ENCODE measurements around the gene TRAF4. TPM values are rescaled to one million over a fixed set of nuclear protein-coding genes. Genes with fewer than 3 reads are reported as not detected.

The TRAF4 gene
- total and polyA plus RNA-seq, 10 of the 15 experiments (the other 5 are each of a cell fraction or from before 2014, with no cell fraction given), result 3.7 to 197 (median 66.4) TPM

DNA sequence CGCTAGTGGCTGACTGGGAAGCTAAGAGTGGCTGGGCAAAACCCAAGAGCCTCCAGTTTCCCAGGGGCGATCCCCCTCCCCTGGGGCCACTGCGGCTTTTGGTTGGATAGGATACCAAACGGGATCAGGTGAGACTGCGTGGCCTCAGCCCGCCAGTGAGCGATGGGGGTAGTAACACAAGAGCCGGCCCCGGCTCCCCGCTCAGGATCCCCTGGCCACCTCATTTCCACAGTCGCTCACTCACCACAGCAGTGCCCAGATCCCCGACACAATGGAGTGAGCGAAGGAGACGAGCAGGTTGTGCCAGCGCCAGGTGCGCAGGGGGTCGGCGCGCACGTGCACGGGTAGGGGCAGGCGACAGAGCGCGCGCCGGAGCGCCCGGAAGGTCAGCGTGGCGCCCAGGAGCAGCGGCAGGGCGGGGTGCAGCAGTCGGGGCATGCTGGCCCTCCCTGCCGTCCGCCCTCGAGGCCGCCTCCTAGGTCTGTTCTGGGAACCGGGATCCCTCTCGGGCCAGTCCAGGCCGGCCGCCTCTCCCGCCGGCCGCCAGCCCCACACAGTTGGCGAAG, 18.1 kb upstream of the TRAF4 start:
- Histone ChIP-seq H4K20me1 (ENCODE audit: control insufficient read depth, insufficient read depth) (no peaks in the 10 kb centered on the region), H3K4me3 (peak overlapping the region; percentile 72), H3K9me3 (replicated peaks; ENCODE audit: control insufficient read depth, insufficient read depth, low read length) (no peaks in the 10 kb centered on the region), H3K27me3 (replicated peaks in 1 of 2; ENCODE audit: control insufficient read depth in 2 of 2, insufficient read depth in 2 of 2, low read length in 1 of 2) (no peaks in the 10 kb centered on the region), H3K79me2 (ENCODE audit: control insufficient read depth, insufficient read depth, low read length) (peaks cover 32% of the 10 kb centered on the region), H3K9ac (ENCODE audit: control insufficient read depth, insufficient read depth, low read length) (peak overlapping the region; percentile 69), H2AFZ (ENCODE audit: control insufficient read depth, low read depth, low read length) (no peak overlapping the region; the same call in 1 of the 2 replicates), H3K27ac (ENCODE audit: control insufficient read depth, insufficient read depth) (peak overlapping the region; percentile 74), H3K36me3 (ENCODE audit: control insufficient read depth in 2 of 2, insufficient read depth in 2 of 2, low read length in 1 of 2) (peaks cover 12 to 20% of the 10 kb centered on the region in 2 experiments; a peak in 3 of 4 replicates), H3K4me2 (ENCODE audit: control insufficient read depth, insufficient read depth) (peak overlapping the region; percentile 82), H3K4me1 (ENCODE audit: control insufficient read depth, insufficient read depth, low read length) (peaks cover 23% of the 10 kb centered on the region)
- FAIRE-seq (no peak), DNase-seq (ENCODE audit: low read depth, low spot score) (no peak), ATAC-seq (peak; percentile 9)
- in situ Hi-C loops (cut with MboI) (loop anchor here (25.0 kb wide), 1 partner anchor 1263 kb away; the partner anchor contains the start of gene KSR1), intact Hi-C loops (cut with micrococcal nuclease; ENCODE audit: unreplicated experiment) (loop anchor here (2.0 to 10.0 kb wide), 5 partner anchors 117 to 389 kb away; partner anchors contain the start of genes DHRS13 and FAM222B)
- BruUV-seq (replicated peaks), result no TSS peak
- ChIA-PET CTCF (interaction anchor here (1.0 to 12.6 kb wide), 22 partner anchors 14 to 391 kb away, joined by 3 to 394 read pairs (median 12); partner anchors contain the start of genes BLTP2, DHRS13, FAM222B and FLOT2), RAD21 (ENCODE audit: unreplicated experiment) (interaction anchor here (0.9 to 6.8 kb wide), 21 partner anchors 10 to 391 kb away, joined by 3 to 375 read pairs (median 12); partner anchors contain the start of genes BLTP2, DHRS13, FLOT2 and PHF12), POLR2A (interaction anchor here (1.3 to 17.2 kb wide), 10 partner anchors 10 to 415 kb away, joined by 4 to 485 read pairs (median 8); partner anchors contain the start of genes BLTP2, PHF12, PROCA1 and SDF2), SMC1A (ENCODE audit: uncharacterized antibody, unreplicated experiment) (interaction anchor here (1.1 to 11.3 kb wide), 13 partner anchors 10 to 224 kb away, joined by 3 to 326 read pairs (median 10); partner anchors contain the start of genes BLTP2, FLOT2, PROCA1 and TRAF4)
- 3% methylated on average over 38 of the region's 45 CpGs for WGBS (ENCODE audit: insufficient coverage, insufficient replicate concordance, low lambda C conversion rate, missing lambda C conversion rate)
- peak; percentile 88 for TF ChIP-seq LARP7 (IDR thresholded peaks at IDR 0.05)
- TF ChIP-seq, protein P1, sequence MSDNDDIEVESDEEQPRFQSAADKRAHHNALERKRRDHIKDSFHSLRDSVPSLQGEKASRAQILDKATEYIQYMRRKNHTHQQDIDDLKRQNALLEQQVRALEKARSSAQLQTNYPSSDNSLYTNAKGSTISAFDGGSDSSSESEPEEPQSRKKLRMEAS (IDR thresholded peaks at IDR 0.05; ENCODE audit: low read depth, low read length), result peak; percentile 52; the same call in 1 of the 2 replicates
- TF ChIP-seq STAT1 (conservative IDR thresholded peaks at IDR 0.05), result no peak
- TF ChIP-seq, protein P2, sequence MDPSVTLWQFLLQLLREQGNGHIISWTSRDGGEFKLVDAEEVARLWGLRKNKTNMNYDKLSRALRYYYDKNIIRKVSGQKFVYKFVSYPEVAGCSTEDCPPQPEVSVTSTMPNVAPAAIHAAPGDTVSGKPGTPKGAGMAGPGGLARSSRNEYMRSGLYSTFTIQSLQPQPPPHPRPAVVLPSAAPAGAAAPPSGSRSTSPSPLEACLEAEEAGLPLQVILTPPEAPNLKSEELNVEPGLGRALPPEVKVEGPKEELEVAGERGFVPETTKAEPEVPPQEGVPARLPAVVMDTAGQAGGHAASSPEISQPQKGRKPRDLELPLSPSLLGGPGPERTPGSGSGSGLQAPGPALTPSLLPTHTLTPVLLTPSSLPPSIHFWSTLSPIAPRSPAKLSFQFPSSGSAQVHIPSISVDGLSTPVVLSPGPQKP (IDR thresholded peaks at IDR 0.05; ENCODE audit: low read depth, low read length), result no peak
- TF ChIP-seq SUZ12 (IDR thresholded peaks at IDR 0.05; ENCODE audit: unreplicated experiment), result no peak
- TF ChIP-seq BHLHE40 (IDR thresholded peaks at IDR 0.05; ENCODE audit: borderline replicate concordance in 1 of 2, low read depth in 2 of 2, low read length in 1 of 2), result peak; percentile 92 to 97
- peak; percentile 12; the same call in 1 of the 2 replicates for TF ChIP-seq POLR2AphosphoS5 (IDR thresholded peaks at IDR 0.05; ENCODE audit: low read length)
- peak; percentile 90 for TF ChIP-seq TCF3 (IDR thresholded peaks at IDR 0.05; ENCODE audit: borderline replicate concordance, insufficient read depth, low read depth, low read length)
- TF ChIP-seq, protein P3, sequence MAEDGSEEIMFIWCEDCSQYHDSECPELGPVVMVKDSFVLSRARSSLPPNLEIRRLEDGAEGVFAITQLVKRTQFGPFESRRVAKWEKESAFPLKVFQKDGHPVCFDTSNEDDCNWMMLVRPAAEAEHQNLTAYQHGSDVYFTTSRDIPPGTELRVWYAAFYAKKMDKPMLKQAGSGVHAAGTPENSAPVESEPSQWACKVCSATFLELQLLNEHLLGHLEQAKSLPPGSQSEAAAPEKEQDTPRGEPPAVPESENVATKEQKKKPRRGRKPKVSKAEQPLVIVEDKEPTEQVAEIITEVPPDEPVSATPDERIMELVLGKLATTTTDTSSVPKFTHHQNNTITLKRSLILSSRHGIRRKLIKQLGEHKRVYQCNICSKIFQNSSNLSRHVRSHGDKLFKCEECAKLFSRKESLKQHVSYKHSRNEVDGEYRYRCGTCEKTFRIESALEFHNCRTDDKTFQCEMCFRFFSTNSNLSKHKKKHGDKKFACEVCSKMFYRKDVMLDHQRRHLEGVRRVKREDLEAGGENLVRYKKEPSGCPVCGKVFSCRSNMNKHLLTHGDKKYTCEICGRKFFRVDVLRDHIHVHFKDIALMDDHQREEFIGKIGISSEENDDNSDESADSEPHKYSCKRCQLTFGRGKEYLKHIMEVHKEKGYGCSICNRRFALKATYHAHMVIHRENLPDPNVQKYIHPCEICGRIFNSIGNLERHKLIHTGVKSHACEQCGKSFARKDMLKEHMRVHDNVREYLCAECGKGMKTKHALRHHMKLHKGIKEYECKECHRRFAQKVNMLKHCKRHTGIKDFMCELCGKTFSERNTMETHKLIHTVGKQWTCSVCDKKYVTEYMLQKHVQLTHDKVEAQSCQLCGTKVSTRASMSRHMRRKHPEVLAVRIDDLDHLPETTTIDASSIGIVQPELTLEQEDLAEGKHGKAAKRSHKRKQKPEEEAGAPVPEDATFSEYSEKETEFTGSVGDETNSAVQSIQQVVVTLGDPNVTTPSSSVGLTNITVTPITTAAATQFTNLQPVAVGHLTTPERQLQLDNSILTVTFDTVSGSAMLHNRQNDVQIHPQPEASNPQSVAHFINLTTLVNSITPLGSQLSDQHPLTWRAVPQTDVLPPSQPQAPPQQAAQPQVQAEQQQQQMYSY (CRISPR knock-in tag; IDR thresholded peaks at IDR 0.05), result no peak
- TF ChIP-seq BACH1 (IDR thresholded peaks at IDR 0.05; ENCODE audit: borderline replicate concordance), result peak; percentile 56; the same call in 1 of the 2 replicates
- TF ChIP-seq RB1 (IDR thresholded peaks at IDR 0.05; ENCODE audit: borderline replicate concordance), result peak; percentile 46; the same call in 1 of the 2 replicates
- no peak for TF ChIP-seq CBX3 (IDR thresholded peaks at IDR 0.05; ENCODE audit: borderline replicate concordance, low read depth)
- TF ChIP-seq, protein P4, sequence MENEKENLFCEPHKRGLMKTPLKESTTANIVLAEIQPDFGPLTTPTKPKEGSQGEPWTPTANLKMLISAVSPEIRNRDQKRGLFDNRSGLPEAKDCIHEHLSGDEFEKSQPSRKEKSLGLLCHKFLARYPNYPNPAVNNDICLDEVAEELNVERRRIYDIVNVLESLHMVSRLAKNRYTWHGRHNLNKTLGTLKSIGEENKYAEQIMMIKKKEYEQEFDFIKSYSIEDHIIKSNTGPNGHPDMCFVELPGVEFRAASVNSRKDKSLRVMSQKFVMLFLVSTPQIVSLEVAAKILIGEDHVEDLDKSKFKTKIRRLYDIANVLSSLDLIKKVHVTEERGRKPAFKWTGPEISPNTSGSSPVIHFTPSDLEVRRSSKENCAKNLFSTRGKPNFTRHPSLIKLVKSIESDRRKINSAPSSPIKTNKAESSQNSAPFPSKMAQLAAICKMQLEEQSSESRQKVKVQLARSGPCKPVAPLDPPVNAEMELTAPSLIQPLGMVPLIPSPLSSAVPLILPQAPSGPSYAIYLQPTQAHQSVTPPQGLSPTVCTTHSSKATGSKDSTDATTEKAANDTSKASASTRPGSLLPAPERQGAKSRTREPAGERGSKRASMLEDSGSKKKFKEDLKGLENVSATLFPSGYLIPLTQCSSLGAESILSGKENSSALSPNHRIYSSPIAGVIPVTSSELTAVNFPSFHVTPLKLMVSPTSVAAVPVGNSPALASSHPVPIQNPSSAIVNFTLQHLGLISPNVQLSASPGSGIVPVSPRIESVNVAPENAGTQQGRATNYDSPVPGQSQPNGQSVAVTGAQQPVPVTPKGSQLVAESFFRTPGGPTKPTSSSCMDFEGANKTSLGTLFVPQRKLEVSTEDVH (IDR thresholded peaks at IDR 0.05; ENCODE audit: low read depth, partially characterized antibody), result no peak
